ENCODE data around the gene PARD3. TPM values are rescaled to one million over a fixed set of nuclear protein-coding genes. Genes with fewer than 3 reads are reported as not detected.

Gene PARD3
- total RNA-seq, 1 donor from 2014 or later = 37.5 TPM

DNA sequence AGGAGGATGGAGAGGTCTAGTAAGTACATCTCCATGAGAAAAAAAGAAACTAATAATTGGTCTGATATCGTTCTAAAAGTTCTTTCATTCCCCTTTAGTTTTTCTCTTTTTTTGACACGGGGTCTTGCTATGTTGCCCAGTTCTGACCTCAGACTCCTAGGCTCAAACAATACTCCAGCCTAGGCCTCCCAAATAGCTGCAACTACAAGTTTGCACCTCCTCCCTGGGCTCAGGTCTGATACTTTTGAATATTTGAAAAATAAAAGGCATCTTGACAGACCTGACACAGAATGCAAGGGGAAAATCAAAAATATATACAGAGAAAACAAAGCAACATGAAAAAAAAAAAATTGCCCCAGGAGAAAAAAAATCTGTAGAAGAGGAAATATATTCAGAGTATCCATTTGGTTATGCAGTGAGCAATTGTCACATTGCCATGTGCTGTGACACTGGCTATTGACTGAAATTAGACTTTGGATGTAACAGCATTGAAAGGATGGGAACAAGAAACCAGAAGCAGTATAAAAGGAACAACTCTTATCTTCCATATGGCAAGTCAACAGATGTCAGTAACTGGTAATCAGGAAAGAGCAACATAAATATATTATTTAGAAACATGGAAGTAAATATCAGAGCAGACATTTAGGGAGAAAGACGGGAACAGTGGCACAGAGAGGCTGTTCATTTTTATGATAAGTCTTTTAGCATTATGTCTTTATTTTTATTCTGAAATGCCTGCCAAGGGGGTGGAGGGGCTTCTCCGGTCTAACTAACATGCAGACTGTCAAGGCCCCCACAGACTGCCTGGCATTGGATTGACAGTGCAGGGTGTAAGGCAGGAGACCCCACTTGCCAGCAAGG is 408.4 kb downstream of the PARD3 start:
- Histone ChIP-seq H3K4me3 (no peak overlapping the region), H3K27ac (no peak overlapping the region), H3K9me3 (no peaks in the 10 kb centered on the region), H3K36me3 (no peaks in the 10 kb centered on the region), H3K27me3 (no peaks in the 10 kb centered on the region), H3K4me1 (peaks cover 0 to 3% of the 10 kb centered on the region in 2 donors)
- no peak for DNase-seq (ENCODE audit: low spot score in 2 of 2)
- TF ChIP-seq CTCF (IDR thresholded peaks at IDR 0.05) = no peak
- intact Hi-C loops (cut with DNase I) = no loop called here

DNA sequence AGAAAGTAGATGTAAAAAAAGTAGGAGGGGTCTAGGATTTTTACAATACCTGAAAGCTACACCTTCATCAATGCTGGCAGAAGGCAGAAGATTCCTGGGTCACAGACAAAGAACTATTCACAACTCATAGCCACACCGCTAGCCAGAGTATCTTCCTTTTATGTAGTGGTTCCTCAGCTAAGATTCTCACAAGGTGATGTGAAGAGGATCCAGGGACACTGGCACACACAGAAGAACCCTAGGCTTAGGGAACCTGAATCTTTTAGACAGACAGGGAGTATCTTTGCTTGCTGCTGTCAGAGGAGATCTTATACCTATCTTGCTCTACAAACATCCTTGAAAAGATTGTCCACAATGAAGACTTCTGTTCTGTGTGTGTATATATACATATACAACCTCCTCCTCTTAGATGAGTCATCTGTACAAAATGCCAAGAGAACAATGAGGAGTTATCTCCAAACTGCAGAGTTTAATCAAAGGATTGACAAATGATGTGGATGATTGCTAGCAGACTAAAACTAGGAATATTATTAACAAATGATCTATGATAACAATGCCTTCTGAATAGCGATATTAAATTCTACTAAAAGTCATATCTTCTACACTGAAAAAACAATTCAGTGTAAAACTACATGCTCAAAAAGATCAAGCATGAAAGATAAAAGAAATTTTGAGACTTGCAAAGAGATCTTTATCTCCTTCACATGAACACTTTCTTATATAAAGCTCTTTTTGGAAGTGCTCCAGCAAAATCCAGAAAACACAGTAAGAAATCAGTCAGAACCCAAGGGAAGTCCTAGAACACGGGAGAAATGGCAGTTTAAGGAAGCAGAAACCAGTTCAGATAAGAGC is 409.3 kb downstream of the PARD3 start:
- Histone ChIP-seq H3K4me1 (peaks cover 0 to 3% of the 10 kb centered on the region in 2 donors), H3K4me3 (no peak overlapping the region), H3K36me3 (no peaks in the 10 kb centered on the region), H3K27ac (no peak overlapping the region), H3K27me3 (no peaks in the 10 kb centered on the region), H3K9me3 (no peaks in the 10 kb centered on the region)
- no peak for DNase-seq (ENCODE audit: low spot score in 2 of 2)
- intact Hi-C loops (cut with DNase I) = no loop called here
- no peak for TF ChIP-seq CTCF (IDR thresholded peaks at IDR 0.05)

DNA sequence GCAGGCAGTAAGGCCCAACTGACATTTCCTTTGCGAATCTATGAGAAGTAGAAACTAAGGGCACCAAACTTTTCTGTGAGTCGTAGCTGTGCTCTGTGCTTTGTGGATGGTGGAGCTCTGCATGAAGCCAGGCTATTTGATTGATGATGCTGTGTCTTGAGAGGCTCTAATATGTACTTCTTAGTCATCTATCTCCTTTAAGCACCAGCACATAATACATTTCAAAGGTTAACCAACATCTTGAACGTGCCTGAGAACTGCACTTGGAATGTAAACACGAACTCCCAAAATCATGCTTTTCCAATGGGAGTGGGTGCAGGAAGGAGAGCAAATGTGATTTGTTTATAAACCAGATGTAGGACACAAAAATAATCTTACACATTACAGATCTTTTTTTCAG is 411.6 kb downstream of the PARD3 start:
- no peaks in the 10 kb centered on the region for H3K9me3 ChIP-seq
- intact Hi-C loops (cut with DNase I) = no loop called here
- H3K27me3 ChIP-seq = no peaks in the 10 kb centered on the region
- peaks cover 0 to 3% of the 10 kb centered on the region in 2 donors for H3K4me1 ChIP-seq
- no peak for DNase-seq (ENCODE audit: low spot score in 2 of 2)
- no peak overlapping the region for H3K4me3 ChIP-seq
- no peaks in the 10 kb centered on the region for H3K36me3 ChIP-seq
- no peak overlapping the region for H3K27ac ChIP-seq
- no peak for TF ChIP-seq CTCF (IDR thresholded peaks at IDR 0.05)

GRCh38 chr10:34400075-34400474 is 415.0 kb downstream of the PARD3 start:
- Histone ChIP-seq H3K9me3 (no peaks in the 10 kb centered on the region), H3K4me1 (no peaks in the 10 kb centered on the region), H3K4me3 (no peak overlapping the region), H3K36me3 (no peaks in the 10 kb centered on the region), H3K27ac (no peak overlapping the region), H3K27me3 (no peaks in the 10 kb centered on the region)
- no peak for TF ChIP-seq CTCF (IDR thresholded peaks at IDR 0.05)
- no peak for DNase-seq (ENCODE audit: low spot score in 2 of 2)
- intact Hi-C loops (cut with DNase I) = no loop called here

GRCh38 chr10:34399013-34399412 is 416.1 kb downstream of the PARD3 start:
- no peak for TF ChIP-seq CTCF (IDR thresholded peaks at IDR 0.05)
- Histone ChIP-seq H3K27me3 (no peaks in the 10 kb centered on the region), H3K36me3 (no peaks in the 10 kb centered on the region), H3K4me1 (no peaks in the 10 kb centered on the region), H3K27ac (no peak overlapping the region), H3K9me3 (no peaks in the 10 kb centered on the region), H3K4me3 (no peak overlapping the region)
- no peak for DNase-seq (ENCODE audit: low spot score in 2 of 2)
- intact Hi-C loops (cut with DNase I) = no loop called here
